Activated CD4-positive, alpha-beta T cell treated with anti-CD3 and anti-CD28 coated beads for 48 hours (primary cell): ENCODE results near the gene ABI3BP.

Experiments used
- DNase-seq: peaks from one replicate; pipeline ENCODE4 v3.0.0-alpha.2; 2020

ABI3BP gene

GRCh38 chr3:100765437-100765975, 227.7 kb downstream of the ABI3BP start:
- DNase-seq: no peak

- DNase-seq: no peak
Measured at GRCh38 chr3:100761951-100762350, 231.3 kb downstream of the ABI3BP start.

DNA sequence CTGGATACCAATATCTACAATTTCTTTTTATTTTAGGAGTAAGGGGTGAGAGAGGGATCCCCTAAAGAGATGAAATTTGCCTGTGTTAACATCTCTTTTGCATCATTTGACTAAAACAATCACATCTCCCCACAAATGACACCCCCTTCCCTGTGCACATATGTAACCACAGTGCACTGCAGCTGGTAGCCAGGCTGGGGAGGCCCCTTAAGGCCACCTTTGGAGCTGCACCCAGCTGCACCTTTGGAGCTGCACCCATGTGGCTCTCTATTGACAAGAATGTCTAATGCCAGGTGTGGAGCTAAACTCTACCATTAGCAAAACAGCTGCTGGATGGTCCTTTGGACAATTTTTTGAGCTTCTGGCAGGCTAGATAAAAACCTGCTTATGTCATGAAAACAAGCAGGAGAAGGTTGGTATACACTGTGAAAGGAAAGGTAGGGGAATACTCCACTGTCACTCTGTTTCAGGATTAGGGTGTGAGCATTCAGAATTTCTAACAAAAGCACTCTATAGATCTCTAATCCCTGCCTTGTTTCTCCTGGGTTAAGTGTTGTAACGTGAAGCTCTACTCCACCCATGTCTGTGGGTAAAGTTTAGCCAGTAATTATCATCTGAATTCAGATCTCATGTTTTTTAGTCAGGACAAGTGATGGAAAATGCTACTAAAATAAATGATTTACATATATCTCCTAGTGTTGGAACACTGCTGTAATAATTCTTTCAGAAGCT, 231.8 kb downstream of the ABI3BP start:
- DNase-seq: peak; percentile 27

GRCh38 chr3:100760377-100760776, 232.8 kb downstream of the ABI3BP start:
- DNase-seq: no peak

GRCh38 chr3:100759950-100760349, 233.3 kb downstream of the ABI3BP start:
- no peak for DNase-seq

DNA sequence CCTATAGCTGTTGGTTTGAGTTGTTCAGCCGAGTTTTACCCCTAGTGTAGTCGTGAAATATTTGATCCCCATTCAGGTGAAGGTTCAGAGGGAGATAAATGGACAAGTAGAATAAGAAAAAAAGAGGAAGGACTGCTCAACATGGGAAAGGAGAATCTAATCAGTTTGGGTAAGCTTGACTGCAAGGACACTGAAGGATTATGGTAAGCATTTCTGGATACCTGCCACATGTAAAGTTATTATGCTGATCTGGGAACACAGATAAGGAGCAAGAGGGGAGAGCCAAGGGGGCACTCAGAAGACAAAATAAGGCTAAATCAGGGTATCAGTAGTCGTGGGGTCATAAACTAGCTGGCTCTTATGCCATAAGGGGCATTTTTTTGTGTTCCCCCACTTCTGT, 234.1 kb downstream of the ABI3BP start:
- no peak for DNase-seq

GRCh38 chr3:100756441-100756840, 236.8 kb downstream of the ABI3BP start:
- DNase-seq: no peak

DNA sequence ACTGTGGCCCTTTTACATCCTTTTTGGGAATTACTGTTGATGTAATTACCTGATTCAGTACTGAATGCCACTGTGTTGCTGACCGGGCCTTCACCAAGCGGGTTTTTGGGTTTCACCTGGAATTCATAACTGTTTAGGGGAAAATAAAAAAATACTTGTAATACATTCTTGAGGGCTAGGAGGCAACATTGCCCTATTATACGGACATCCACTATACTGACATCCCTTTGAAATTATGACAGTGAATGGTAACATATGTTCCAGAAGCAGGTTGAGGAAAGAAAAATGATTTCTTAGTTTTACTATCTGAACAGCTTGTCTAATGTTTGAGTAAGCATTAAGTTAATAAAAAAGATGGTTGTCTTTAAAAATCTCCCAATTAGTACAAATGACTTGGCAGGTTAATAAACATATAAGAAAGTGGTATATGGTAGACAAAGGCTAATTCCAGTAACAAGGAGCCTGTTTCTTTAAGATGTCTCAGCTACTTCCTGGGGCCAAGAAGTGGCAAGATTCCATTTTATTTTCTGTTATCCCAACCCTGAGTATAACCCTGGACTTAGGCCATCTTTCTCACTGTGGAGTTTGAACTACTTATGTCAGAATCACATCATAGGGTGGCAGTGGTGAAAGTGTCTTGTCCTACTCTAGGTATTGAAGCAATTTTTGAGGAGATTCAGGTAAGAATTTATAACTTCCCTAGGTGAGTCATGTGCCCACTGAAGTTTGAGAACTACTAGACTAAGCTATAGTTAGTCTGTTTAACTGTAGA, 238.5 kb downstream of the ABI3BP start:
- no peak for DNase-seq

GRCh38 chr3:100753846-100754245, 239.4 kb downstream of the ABI3BP start:
- DNase-seq: no peak

GRCh38 chr3:100748967-100749366, 244.3 kb downstream of the ABI3BP start:
- DNase-seq: no peak

DNA sequence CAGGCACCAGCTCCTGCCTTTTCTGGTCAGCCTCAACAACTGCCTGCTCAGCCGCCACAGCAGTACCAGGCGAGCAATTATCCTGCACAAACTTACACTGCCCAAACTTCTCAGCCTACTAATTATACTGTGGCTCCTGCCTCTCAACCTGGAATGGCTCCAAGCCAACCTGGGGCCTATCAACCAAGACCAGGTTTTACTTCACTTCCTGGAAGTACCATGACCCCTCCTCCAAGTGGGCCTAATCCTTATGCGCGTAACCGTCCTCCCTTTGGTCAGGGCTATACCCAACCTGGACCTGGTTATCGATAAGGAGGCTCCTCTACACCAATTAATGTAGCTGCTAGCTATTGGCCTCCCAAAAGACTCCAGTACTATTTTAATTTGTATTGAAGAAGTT, 245.0 kb downstream of the ABI3BP start:
- no peak for DNase-seq

DNA sequence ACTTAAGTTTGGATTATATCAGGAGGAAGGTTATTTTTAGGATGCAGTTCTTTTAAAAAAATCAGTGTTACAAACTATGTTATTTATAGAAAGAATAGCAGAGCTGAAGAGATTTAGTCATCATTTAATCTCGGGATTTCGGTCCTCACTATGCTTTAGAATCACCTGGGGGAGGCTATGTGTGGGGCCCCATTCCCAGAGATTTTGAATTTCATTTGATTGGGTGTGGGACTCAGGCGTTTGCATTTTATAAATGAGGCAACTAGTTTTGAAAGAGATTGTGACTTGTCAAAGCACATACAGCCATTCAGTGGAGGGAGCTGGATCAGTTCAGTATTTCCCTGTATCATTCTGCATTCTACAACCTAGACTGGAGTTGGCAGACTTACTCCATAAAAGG, 247.1 kb downstream of the ABI3BP start:
- DNase-seq: no peak

DNA sequence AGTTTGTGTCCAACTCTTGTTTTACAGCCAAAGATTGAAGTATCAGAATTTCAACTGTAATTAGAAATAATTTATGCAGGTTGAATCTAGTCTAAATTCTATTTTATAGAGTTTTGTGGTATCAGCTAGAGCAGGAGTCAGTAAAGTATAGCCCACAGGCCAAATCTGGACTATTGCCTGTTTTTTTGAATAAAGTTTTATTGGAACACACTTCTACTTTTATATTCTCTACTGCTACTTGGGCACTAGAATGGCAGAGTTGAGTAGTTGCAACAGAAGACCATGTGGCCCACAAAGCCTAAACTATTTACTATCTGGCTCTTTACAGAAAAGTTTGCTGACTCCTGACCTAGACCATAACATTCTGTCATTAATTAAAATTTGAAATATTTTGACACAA, 247.6 kb downstream of the ABI3BP start:
- no peak for DNase-seq

- no peak for DNase-seq
Measured at GRCh38 chr3:100744671-100745070, 248.6 kb downstream of the ABI3BP start.

GRCh38 chr3:100743535-100743934, 249.7 kb downstream of the ABI3BP start:
- no peak for DNase-seq

- peak; percentile 10 for DNase-seq
Measured at GRCh38 chr3:100740207-100740606, 253.0 kb downstream of the ABI3BP start.

DNA sequence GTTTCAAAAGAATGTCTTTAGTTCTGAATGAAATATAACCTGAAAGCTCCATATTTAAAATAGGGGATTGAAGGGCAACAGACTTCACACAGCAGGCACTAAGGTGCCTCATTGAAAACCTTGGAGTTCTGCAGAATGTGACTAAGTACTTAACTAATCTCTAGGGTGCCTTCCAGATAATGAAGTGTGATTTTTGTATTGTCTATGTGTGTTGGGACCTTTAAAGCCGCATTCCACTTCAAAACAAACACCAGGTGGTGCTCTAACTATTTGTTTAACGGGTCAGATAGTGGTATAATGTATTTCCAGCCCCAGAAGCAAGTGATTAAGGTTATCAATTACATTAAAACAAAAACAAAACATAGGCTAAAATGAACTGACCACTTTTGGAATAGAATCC, 255.9 kb downstream of the ABI3BP start:
- DNase-seq: no peak

DNA sequence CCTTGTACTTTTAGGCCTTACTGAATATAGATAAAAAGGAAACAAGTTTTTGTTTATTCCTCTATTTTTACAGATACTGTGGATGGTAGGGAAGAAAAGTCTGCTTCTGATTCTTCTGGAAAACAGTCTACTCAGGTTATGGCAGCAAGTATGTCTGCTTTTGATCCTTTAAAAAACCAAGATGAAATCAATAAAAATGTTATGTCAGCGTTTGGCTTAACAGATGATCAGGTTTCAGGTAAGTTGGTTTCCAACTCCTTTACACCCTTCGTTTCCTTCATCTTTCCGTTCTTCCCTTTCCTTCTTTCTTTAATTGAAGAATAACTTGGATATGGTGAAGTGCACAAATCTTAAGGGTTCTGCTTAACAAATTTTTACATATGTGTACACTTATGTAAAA, 260.8 kb downstream of the ABI3BP start:
- DNase-seq: no peak

DNA sequence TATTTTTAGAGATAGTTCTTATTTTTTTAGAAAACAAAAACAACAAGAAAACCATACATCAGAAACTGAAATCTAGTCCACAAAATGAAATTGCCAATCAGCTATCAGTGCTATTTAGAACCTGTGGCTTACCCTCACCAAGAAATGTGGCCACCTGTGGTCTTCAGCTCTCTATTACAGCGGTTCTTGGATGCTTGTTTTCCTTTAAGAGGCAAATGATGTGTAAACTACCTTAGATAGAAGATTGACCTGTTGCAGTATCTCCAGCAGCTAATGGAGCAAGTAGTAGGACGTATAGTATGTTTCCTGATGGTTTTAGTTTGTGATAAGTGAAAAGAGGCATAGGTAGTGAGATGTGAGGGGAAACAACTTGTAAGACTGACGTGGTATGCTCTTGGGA, 262.7 kb downstream of the ABI3BP start:
- no peak for DNase-seq

DNA sequence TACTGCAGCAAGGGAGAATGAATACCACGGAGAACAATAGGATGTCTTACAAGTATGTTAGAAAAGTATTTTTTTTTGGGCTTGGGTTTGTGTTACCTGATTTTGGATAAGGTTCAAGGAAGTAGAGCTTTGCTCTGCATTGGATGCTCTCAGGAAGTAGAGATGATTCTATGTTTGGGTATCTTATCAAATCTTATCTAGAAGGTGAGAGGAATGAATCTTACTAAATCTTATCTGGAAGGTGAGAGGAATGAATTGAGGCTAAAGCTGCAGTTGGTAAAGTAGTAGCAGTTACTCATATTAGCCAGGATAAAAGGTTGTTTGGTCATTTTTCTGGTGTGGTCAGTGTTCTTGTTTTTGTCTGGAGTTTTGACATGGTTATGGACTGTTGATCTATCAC, 266.5 kb downstream of the ABI3BP start:
- no peak for DNase-seq

- no peak for DNase-seq
Measured at GRCh38 chr3:100725935-100726513, 267.2 kb downstream of the ABI3BP start.

GRCh38 chr3:100720426-100720825, 272.8 kb downstream of the ABI3BP start:
- DNase-seq: no peak

GRCh38 chr3:100719136-100719535, 274.1 kb downstream of the ABI3BP start:
- no peak for DNase-seq
